SIG-M5 treated with dmso at 0.1 percent for 504 hours (cell line): ENCODE data around the gene FTO.

Source experiments
- DNase-seq: peaks from one replicate; lab custom pipeline; 2025; ENCODE audit not compliant: unreplicated experiment; lab: John Stamatoyannopoulos, UW

The FTO gene

GRCh38 chr16:54110016-54110981 lies 406.3 kb downstream of the FTO start:
- DNase-seq: no peak

GRCh38 chr16:54112451-54113206 lies 408.7 kb downstream of the FTO start:
- DNase-seq: no peak

- DNase-seq: no peak
These were observed 411.6 kb downstream of the FTO start for GRCh38 chr16:54115558-54115957.

GRCh38 chr16:54116124-54116655 lies 412.2 kb downstream of the FTO start:
- DNase-seq: no peak

GRCh38 chr16:54118846-54119245 lies 414.9 kb downstream of the FTO start:
- DNase-seq: no peak

- no peak for DNase-seq
These were observed 417.0 kb downstream of the FTO start for GRCh38 chr16:54120846-54121480.

- no peak for DNase-seq
These were observed 417.8 kb downstream of the FTO start for GRCh38 chr16:54121539-54122295.

GRCh38 chr16:54123766-54124165 lies 419.8 kb downstream of the FTO start:
- no peak for DNase-seq

- no peak for DNase-seq
These were observed 422.0 kb downstream of the FTO start for GRCh38 chr16:54125751-54126655.

- no peak for DNase-seq
These were observed 423.0 kb downstream of the FTO start for GRCh38 chr16:54126907-54127306.

- no peak for DNase-seq
These were observed 424.8 kb downstream of the FTO start for GRCh38 chr16:54128629-54129234.

- no peak for DNase-seq
These were observed 425.9 kb downstream of the FTO start for GRCh38 chr16:54129810-54130209.

GRCh38 chr16:54135361-54136275 lies 431.7 kb downstream of the FTO start:
- no peak for DNase-seq

GRCh38 chr16:54136276-54136625 lies 432.3 kb downstream of the FTO start:
- no peak for DNase-seq

GRCh38 chr16:54140057-54140787 lies 436.3 kb downstream of the FTO start:
- no peak for DNase-seq

- DNase-seq: no peak
These were observed 436.8 kb downstream of the FTO start for GRCh38 chr16:54140788-54141136.

GRCh38 chr16:54142787-54143186 lies 438.8 kb downstream of the FTO start:
- DNase-seq: no peak

- DNase-seq: no peak
These were observed 439.5 kb downstream of the FTO start for GRCh38 chr16:54143410-54143809.
